ENCODE results near the gene ADNP. TPM values are rescaled to one million over a fixed set of nuclear protein-coding genes. Genes with fewer than 3 reads are reported as not detected.
A peak's percentile ranks its signal among the peaks of the same experiment; 100 is the strongest.

The ADNP gene
- total and polyA plus RNA-seq, 2 experiments from 2014 or later: 13.1 to 43.7 TPM

- H2AFZ ChIP-seq: no peak overlapping the region
- DNase-seq (ENCODE audit: low spot score): peak; percentile 80
- H3K27ac ChIP-seq: no peak overlapping the region
- H3K27me3 ChIP-seq: no peaks in the 10 kb centered on the region
- H3K4me3 ChIP-seq: no peak overlapping the region
- H3K36me3 ChIP-seq (replicated peaks; ENCODE audit: insufficient read depth, low read depth): no peaks in the 10 kb centered on the region
- peaks cover 42% of the 10 kb centered on the region for H3K4me1 ChIP-seq (ENCODE audit: insufficient read depth)
- WGBS (ENCODE audit: low lambda C conversion rate, missing lambda C conversion rate): 81% methylated on average over 6 of the region's 6 CpGs
- H3K9me3 ChIP-seq (ENCODE audit: low read depth): no peaks in the 10 kb centered on the region
- H4K20me1 ChIP-seq (ENCODE audit: insufficient read depth, poor library complexity, severe bottlenecking): peaks cover 99% of the 10 kb centered on the region
- H3K9me2 ChIP-seq (replicated peaks; ENCODE audit: insufficient read depth): no peaks in the 10 kb centered on the region
- H3K79me2 ChIP-seq: peaks cover 98% of the 10 kb centered on the region
- TF ChIP-seq EZH2 (IDR thresholded peaks at IDR 0.05; ENCODE audit: borderline replicate concordance) (no peak), EZH2phosphoT487 (IDR thresholded peaks at IDR 0.05; ENCODE audit: low read depth, severe bottlenecking, unreplicated experiment) (no peak)
- TF ChIP-seq, protein P1, sequence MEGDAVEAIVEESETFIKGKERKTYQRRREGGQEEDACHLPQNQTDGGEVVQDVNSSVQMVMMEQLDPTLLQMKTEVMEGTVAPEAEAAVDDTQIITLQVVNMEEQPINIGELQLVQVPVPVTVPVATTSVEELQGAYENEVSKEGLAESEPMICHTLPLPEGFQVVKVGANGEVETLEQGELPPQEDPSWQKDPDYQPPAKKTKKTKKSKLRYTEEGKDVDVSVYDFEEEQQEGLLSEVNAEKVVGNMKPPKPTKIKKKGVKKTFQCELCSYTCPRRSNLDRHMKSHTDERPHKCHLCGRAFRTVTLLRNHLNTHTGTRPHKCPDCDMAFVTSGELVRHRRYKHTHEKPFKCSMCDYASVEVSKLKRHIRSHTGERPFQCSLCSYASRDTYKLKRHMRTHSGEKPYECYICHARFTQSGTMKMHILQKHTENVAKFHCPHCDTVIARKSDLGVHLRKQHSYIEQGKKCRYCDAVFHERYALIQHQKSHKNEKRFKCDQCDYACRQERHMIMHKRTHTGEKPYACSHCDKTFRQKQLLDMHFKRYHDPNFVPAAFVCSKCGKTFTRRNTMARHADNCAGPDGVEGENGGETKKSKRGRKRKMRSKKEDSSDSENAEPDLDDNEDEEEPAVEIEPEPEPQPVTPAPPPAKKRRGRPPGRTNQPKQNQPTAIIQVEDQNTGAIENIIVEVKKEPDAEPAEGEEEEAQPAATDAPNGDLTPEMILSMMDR (IDR thresholded peaks at IDR 0.05; ENCODE audit: poor library complexity): no peak
- H3K4me2 ChIP-seq: no peak overlapping the region
Observed at GRCh38 chr20:50919567-50919966, 11.7 kb downstream of the ADNP start.

- Histone ChIP-seq H3K4me3 (no peak overlapping the region), H3K9me2 (replicated peaks; ENCODE audit: insufficient read depth) (no peaks in the 10 kb centered on the region), H3K27ac (peak overlapping the region; percentile 36), H3K27me3 (no peaks in the 10 kb centered on the region), H3K36me3 (replicated peaks; ENCODE audit: insufficient read depth, low read depth) (no peaks in the 10 kb centered on the region), H3K9me3 (ENCODE audit: low read depth) (no peaks in the 10 kb centered on the region), H4K20me1 (ENCODE audit: insufficient read depth, poor library complexity, severe bottlenecking) (peaks cover 99% of the 10 kb centered on the region), H2AFZ (no peak overlapping the region), H3K4me1 (ENCODE audit: insufficient read depth) (peaks cover 53% of the 10 kb centered on the region), H3K79me2 (peaks cover 98% of the 10 kb centered on the region), H3K4me2 (no peak overlapping the region)
- TF ChIP-seq EZH2 (IDR thresholded peaks at IDR 0.05; ENCODE audit: borderline replicate concordance) (no peak), EZH2phosphoT487 (IDR thresholded peaks at IDR 0.05; ENCODE audit: low read depth, severe bottlenecking, unreplicated experiment) (no peak)
- TF ChIP-seq, protein P1 (IDR thresholded peaks at IDR 0.05; ENCODE audit: poor library complexity): no peak
- WGBS (ENCODE audit: low lambda C conversion rate, missing lambda C conversion rate): 66% methylated on average over 3 of the region's 3 CpGs
- DNase-seq (ENCODE audit: low spot score): no peak
Observed at GRCh38 chr20:50918403-50918802, 12.8 kb downstream of the ADNP start.

GRCh38 chr20:50916934-50917333, 14.3 kb downstream of the ADNP start:
- TF ChIP-seq, protein P1 (IDR thresholded peaks at IDR 0.05; ENCODE audit: poor library complexity): no peak
- no peak for TF ChIP-seq EZH2phosphoT487 (IDR thresholded peaks at IDR 0.05; ENCODE audit: low read depth, severe bottlenecking, unreplicated experiment)
- no peak for TF ChIP-seq EZH2 (IDR thresholded peaks at IDR 0.05; ENCODE audit: borderline replicate concordance)
- Histone ChIP-seq H2AFZ (no peak overlapping the region), H4K20me1 (ENCODE audit: insufficient read depth, poor library complexity, severe bottlenecking) (peaks cover 99% of the 10 kb centered on the region), H3K27me3 (no peaks in the 10 kb centered on the region), H3K4me3 (no peak overlapping the region), H3K27ac (peak overlapping the region; percentile 39), H3K4me2 (no peak overlapping the region), H3K36me3 (replicated peaks; ENCODE audit: insufficient read depth, low read depth) (no peaks in the 10 kb centered on the region), H3K79me2 (peaks cover 98% of the 10 kb centered on the region), H3K9me2 (replicated peaks; ENCODE audit: insufficient read depth) (no peaks in the 10 kb centered on the region), H3K4me1 (ENCODE audit: insufficient read depth) (peaks cover 58% of the 10 kb centered on the region), H3K9me3 (ENCODE audit: low read depth) (no peaks in the 10 kb centered on the region)
- no peak for DNase-seq (ENCODE audit: low spot score)
- 79% methylated on average over 3 of the region's 3 CpGs for WGBS (ENCODE audit: low lambda C conversion rate, missing lambda C conversion rate)

DNA sequence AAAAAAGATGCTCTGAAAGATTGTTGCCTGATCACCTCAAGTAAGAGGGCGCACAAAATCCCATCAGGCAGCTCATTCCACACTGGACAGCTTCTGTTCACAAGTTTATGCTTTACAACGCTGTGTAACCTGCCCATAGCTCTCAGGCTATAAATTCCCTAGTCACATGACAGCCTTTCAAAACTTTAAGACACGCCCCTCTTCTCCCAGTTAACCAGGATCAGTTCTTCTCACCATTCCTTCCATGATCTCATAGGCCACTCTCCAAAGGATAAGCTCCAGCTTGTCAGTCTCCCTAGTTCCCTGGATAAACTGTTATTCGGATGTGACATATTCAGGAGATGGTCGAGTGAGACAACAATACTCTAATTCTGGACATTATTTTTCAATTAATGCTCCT, 15.0 kb downstream of the ADNP start:
- H4K20me1 ChIP-seq (ENCODE audit: insufficient read depth, poor library complexity, severe bottlenecking): peaks cover 99% of the 10 kb centered on the region

More for the DNA sequence above, 15.0 kb downstream of the ADNP start:
- no peaks in the 10 kb centered on the region for H3K36me3 ChIP-seq (replicated peaks; ENCODE audit: insufficient read depth, low read depth)
- DNase-seq (ENCODE audit: low spot score): peak; percentile 88
- no peak for TF ChIP-seq EZH2phosphoT487 (IDR thresholded peaks at IDR 0.05; ENCODE audit: low read depth, severe bottlenecking, unreplicated experiment)
- no peak for TF ChIP-seq EZH2 (IDR thresholded peaks at IDR 0.05; ENCODE audit: borderline replicate concordance)
- TF ChIP-seq, protein P1 (IDR thresholded peaks at IDR 0.05; ENCODE audit: poor library complexity): no peak
- WGBS (ENCODE audit: low lambda C conversion rate, missing lambda C conversion rate): 65% methylated on average over 5 of the region's 5 CpGs
- no peak overlapping the region for H2AFZ ChIP-seq
- H3K27ac ChIP-seq: peak overlapping the region; percentile 41
- peaks cover 63% of the 10 kb centered on the region for H3K4me1 ChIP-seq (ENCODE audit: insufficient read depth)
- peaks cover 98% of the 10 kb centered on the region for H3K79me2 ChIP-seq
- H3K4me3 ChIP-seq: no peak overlapping the region
- H3K27me3 ChIP-seq: no peaks in the 10 kb centered on the region
- no peaks in the 10 kb centered on the region for H3K9me3 ChIP-seq (ENCODE audit: low read depth)
- peak overlapping the region; percentile 44 for H3K4me2 ChIP-seq
- no peaks in the 10 kb centered on the region for H3K9me2 ChIP-seq (replicated peaks; ENCODE audit: insufficient read depth)
